H1 (cell line): ENCODE data around the gene ZNF516. TPM values are rescaled to one million over a fixed set of nuclear protein-coding genes. Genes with fewer than 3 reads are reported as not detected.

ENCODE experiments used
- CTCF ChIA-PET: fragments of 300-600 bp; sonication (Branson Sonifier 250); formaldehyde crosslinking; loops from one replicate; lab custom pipeline; 2021; ENCODE audit not compliant: partially characterized antibody; lab: Charles Lee
- POLR2A ChIA-PET: fragments of 300-600 bp; sonication (Branson Sonifier 250); formaldehyde crosslinking; loops from one replicate; lab custom pipeline; 2021; ENCODE audit warnings: inconsistent platforms; ENCODE audit not compliant: partially characterized antibody; lab: Charles Lee
- DNase-seq, 2 experiments: peaks; one replicate each; pipeline versions ENCODE4 v3.0.0 to v3.0.0-alpha.2; 2010 to 2022; ENCODE audit warnings: low spot score in 2 of 2, low read depth in 1 of 2, mixed read lengths in 1 of 2
- FAIRE-seq: peaks from 2 replicates; lab custom pipeline; 2011; peaks lifted over from hg19 to GRCh38; lab: Jason Lieb, UNC
- H2AFZ ChIP-seq: 2 replicates; pipeline ENCODE4 v1.8.1; 2012; ENCODE audit warnings: low read length, inconsistent platforms
- H2AK5ac ChIP-seq: 2 replicates; pipeline ENCODE4 v1.6.1; 2013; ENCODE audit warnings: low read depth, low read length
- H2BK120ac ChIP-seq: replicated peaks from 2 replicates; pipeline ENCODE3; 2013; ENCODE audit warnings: low read depth, low read length, inconsistent platforms
- H2BK12ac ChIP-seq: 2 replicates; pipeline ENCODE4 v1.6.1; 2013; ENCODE audit warnings: low read depth, low read length
- H2BK15ac ChIP-seq: 2 replicates; pipeline ENCODE4 v1.6.1; 2013; ENCODE audit warnings: low read length
- H2BK20ac ChIP-seq: 2 replicates; pipeline ENCODE4 v1.6.1; 2013; ENCODE audit warnings: low read length
- H2BK5ac ChIP-seq: 2 replicates; pipeline ENCODE4 v1.6.1; 2013; ENCODE audit warnings: low read depth, low read length
- H3K14ac ChIP-seq: 2 replicates; pipeline ENCODE4 v1.6.1; 2013; ENCODE audit warnings: inconsistent platforms; ENCODE audit not compliant: insufficient read length
- H3K18ac ChIP-seq: 2 replicates; pipeline ENCODE4 v1.6.1; 2013; ENCODE audit warnings: low read length; ENCODE audit errors: extremely low read depth
- H3K23ac ChIP-seq: 2 replicates; pipeline ENCODE4 v1.6.1; 2013; ENCODE audit warnings: inconsistent platforms; ENCODE audit not compliant: insufficient read length
- H3K23me2 ChIP-seq: 2 replicates; pipeline ENCODE4 v1.6.1; 2013; ENCODE audit warnings: low read depth, low read length
- H3K27ac ChIP-seq: 2 replicates; pipeline ENCODE4 v1.6.1; 2011; ENCODE audit warnings: low read depth, low read length, inconsistent platforms
- H3K27me3 ChIP-seq, 4 experiments: replicated peaks in 1 of 4; 1 replicate in 1 of 4; 2 replicates in 3 of 4; pipeline versions ENCODE4 v1.6.1 to v1.8.1; 2011 to 2013; ENCODE audit warnings: low read length in 3 of 4, mild to moderate bottlenecking in 3 of 4, inconsistent platforms in 2 of 4, mixed read lengths in 2 of 4, moderate library complexity in 1 of 4; ENCODE audit not compliant: control insufficient read depth in 3 of 4, insufficient read depth in 3 of 4; ENCODE audit errors: extremely low read depth in 1 of 4
- H3K36me3 ChIP-seq, 4 experiments: 2 replicates each; pipeline versions ENCODE4 v1.6.1 to v1.8.1; 2011 to 2013; ENCODE audit warnings: mild to moderate bottlenecking in 4 of 4, low read length in 3 of 4, moderate library complexity in 2 of 4, control low read depth in 1 of 4, inconsistent platforms in 1 of 4; ENCODE audit not compliant: insufficient read depth in 4 of 4, control insufficient read depth in 2 of 4
- H3K4ac ChIP-seq: replicated peaks from 2 replicates; pipeline ENCODE3; 2013; ENCODE audit warnings: low read length, low read depth, mixed read lengths, inconsistent platforms; ENCODE audit not compliant: insufficient read length
- H3K4me1 ChIP-seq, 4 experiments: replicated peaks in 1 of 4; 1 replicate in 1 of 4; 2 replicates in 3 of 4; pipeline versions ENCODE4 v1.6.1 to v1.8.1; 2011 to 2013; ENCODE audit warnings: low read length in 3 of 4, inconsistent platforms in 2 of 4, mixed read lengths in 1 of 4; ENCODE audit not compliant: insufficient read depth in 4 of 4, control insufficient read depth in 3 of 4
- H3K4me2 ChIP-seq, 2 experiments: 2 replicates each; pipeline versions ENCODE4 v1.6.1 to v1.8.1; 2011 to 2013; ENCODE audit warnings: low read depth in 2 of 2, low read length in 2 of 2, control low read depth in 1 of 2, inconsistent platforms in 1 of 2, mild to moderate bottlenecking in 1 of 2; ENCODE audit not compliant: insufficient read depth in 1 of 2
- H3K4me3 ChIP-seq, 4 experiments: fragments of 200-600, 300-600 bp in 1 of 4; sonication (generic), shearing (Covaris generic), sonication (Bioruptor Twin) in 1 of 4; 2 replicates each; pipeline versions ENCODE4 v1.5.1 to v1.8.1; 2011 to 2016; ENCODE audit warnings: low read length in 4 of 4, low read depth in 3 of 4, control low read depth in 2 of 4, inconsistent platforms in 2 of 4, mild to moderate bottlenecking in 2 of 4, mixed read lengths in 1 of 4, moderate library complexity in 1 of 4; ENCODE audit not compliant: insufficient read depth in 2 of 4; ENCODE audit errors: extremely low read depth in 1 of 4
- H3K56ac ChIP-seq: replicated peaks from 2 replicates; pipeline ENCODE3; 2013; ENCODE audit warnings: low read depth, mild to moderate bottlenecking, mixed read lengths, low read length, inconsistent platforms; ENCODE audit not compliant: insufficient read length
- H3K79me1 ChIP-seq: 2 replicates; pipeline ENCODE4 v1.6.1; 2013; ENCODE audit warnings: low read depth, low read length, control low read depth
- H3K79me2 ChIP-seq, 2 experiments: 2 replicates each; pipeline versions ENCODE4 v1.6.1 to v1.8.1; 2012 to 2013; ENCODE audit warnings: low read length in 2 of 2, mild to moderate bottlenecking in 2 of 2, inconsistent platforms in 1 of 2; ENCODE audit not compliant: insufficient read depth in 2 of 2, control insufficient read depth in 1 of 2
- H3K9ac ChIP-seq, 4 experiments: replicated peaks in 1 of 4; 1 replicate in 1 of 4; 2 replicates in 3 of 4; pipeline versions ENCODE4 v1.6.1 to v1.8.1; 2011 to 2013; ENCODE audit warnings: low read depth in 3 of 4, low read length in 3 of 4, control low read depth in 2 of 4, mild to moderate bottlenecking in 2 of 4, moderate library complexity in 2 of 4, inconsistent platforms in 1 of 4; ENCODE audit errors: extremely low read depth in 1 of 4
- H3K9me3 ChIP-seq, 2 experiments: 2 replicates each; pipeline versions ENCODE4 v1.6.1 to v1.8.1; 2012 to 2013; ENCODE audit warnings: mild to moderate bottlenecking in 2 of 2, moderate library complexity in 2 of 2, control low read depth in 1 of 2, inconsistent platforms in 1 of 2, low read depth in 1 of 2, low read length in 1 of 2, mixed read lengths in 1 of 2; ENCODE audit not compliant: insufficient read depth in 2 of 2
- H4K20me1 ChIP-seq, 2 experiments: replicated peaks in 1 of 2; 2 replicates each; pipeline versions ENCODE3 to v1.8.1; 2011 to 2013; ENCODE audit warnings: inconsistent platforms in 2 of 2, low read length in 2 of 2, mild to moderate bottlenecking in 1 of 2; ENCODE audit not compliant: insufficient read depth in 2 of 2, control insufficient read depth in 1 of 2
- H4K5ac ChIP-seq: 2 replicates; pipeline ENCODE4 v1.6.1; 2013; ENCODE audit warnings: low read length, low read depth, mixed read lengths, inconsistent platforms; ENCODE audit not compliant: insufficient read length
- H4K8ac ChIP-seq: 2 replicates; pipeline ENCODE4 v1.8.0; 2013; ENCODE audit warnings: mild to moderate bottlenecking, moderate library complexity, low read length, inconsistent platforms; ENCODE audit not compliant: insufficient read depth; ENCODE audit errors: extremely low read depth
- H4K91ac ChIP-seq: replicated peaks from 2 replicates; pipeline ENCODE3; 2013; ENCODE audit warnings: low read length, mixed read lengths, inconsistent platforms; ENCODE audit not compliant: insufficient read length
- HDAC2 ChIP-seq, 2 experiments: fragments of 300-600 bp in 1 of 2; sonication (generic) in 1 of 2; IDR thresholded peaks; 2 replicates each; pipeline ENCODE4 v1.6.1; 2011 to 2012; ENCODE audit warnings: low read depth in 2 of 2, low read length in 2 of 2, mild to moderate bottlenecking in 2 of 2, moderate library complexity in 2 of 2, borderline replicate concordance in 1 of 2, inconsistent platforms in 1 of 2
- JUN ChIP-seq: IDR thresholded peaks from 2 replicates; pipeline ENCODE4 v1.6.1; 2011; ENCODE audit warnings: low read depth, mild to moderate bottlenecking, improper control_type of control experiment, low read length
- KDM4A ChIP-seq: IDR thresholded peaks from one replicate; pipeline ENCODE4 v1.7.1; 2012; ENCODE audit warnings: low read depth, mild to moderate bottlenecking, moderate library complexity, low read length, inconsistent platforms; ENCODE audit not compliant: severe bottlenecking
- SUZ12 ChIP-seq: fragments of 200-600 bp; sonication (generic); IDR thresholded peaks from 2 replicates; pipeline ENCODE4 v1.6.1; 2012; ENCODE audit warnings: mild to moderate bottlenecking, inconsistent platforms, low read length, moderate library complexity, mixed read lengths
- TCF12 ChIP-seq: IDR thresholded peaks from 2 replicates; pipeline ENCODE4 v1.6.1; 2011; ENCODE audit warnings: low read depth, mild to moderate bottlenecking, low read length
- WGBS, 2 experiments: shearing (Covaris generic) in 1 of 2; methylation state at CpG; one replicate each; pipeline versions ENCODE4 v1.1.6 to v1.1.7; 2013 to 2015; ENCODE audit warnings: low lambda C conversion rate in 2 of 2, mixed read lengths in 2 of 2, inconsistent platforms in 1 of 2, low coverage in 1 of 2, missing lambda C conversion rate in 1 of 2; ENCODE audit not compliant: insufficient replicate concordance in 2 of 2, insufficient coverage in 1 of 2, insufficient read length in 1 of 2; ENCODE audit errors: extremely low coverage in 1 of 2, missing lambda C conversion rate in 1 of 2; 5-methylcytosine and 5-hydroxymethylcytosine counted together
- polyA plus RNA-seq, 7 experiments: library from polyadenylated mRNA; depleted of rRNA in 3 of 7; stranded (reverse) in 5 of 7; unstranded in 2 of 7; fragments of >200 nt in 5 of 7; fragments of 200-250 nt in 2 of 7; gene quantifications; 1 replicate in 5 of 7; 2 replicates in 1 of 7; 4 replicates in 1 of 7; pipeline versions ENCODE4 v1.2.1 to v1.2.3, GENCODE V29; 2011 to 2013; ENCODE audit warnings: missing spikeins in 2 of 7, mixed read lengths in 2 of 7
- total RNA-seq: library from RNA; stranded (reverse); fragmentation: NEBNext Ultra II Directional; extraction: Animal tissue kit (Norgen Biotek cat#: 25700); gene quantifications from 2 replicates; pipeline ENCODE4 v1.2.1, GENCODE V29; 2021

ZNF516 gene
- total and polyA plus RNA-seq, 2 of the 8 experiments (the other 6 are each of a cell fraction or from before 2014, with no cell fraction given): 7.3 to 17.0 TPM

- H2BK20ac ChIP-seq: no peak overlapping the region
- 97% methylated on average over 52 of the region's 65 CpGs; no CpG with 5 or more reads in 1 of the 2 experiments for WGBS, 2 experiments
- H4K8ac ChIP-seq: 0 out of 2 replicates have a peak overlapping the region, but pooled peaks have one; percentile 4
- no peak overlapping the region for H2BK120ac ChIP-seq
- peaks cover 0 to 2% of the 10 kb centered on the region in 2 experiments for H4K20me1 ChIP-seq
- no peak overlapping the region for H3K14ac ChIP-seq
- FAIRE-seq (no peak), DNase-seq (no peak)
- H3K18ac ChIP-seq: no peak overlapping the region
- no peak overlapping the region for H4K5ac ChIP-seq
- peaks cover 0 to 23% (median 8%) of the 10 kb centered on the region in 4 experiments; a peak in 6 of 8 replicates for H3K36me3 ChIP-seq
- no peak overlapping the region for H3K27ac ChIP-seq
- no peaks in the 10 kb centered on the region for H3K27me3 ChIP-seq
- H2BK15ac ChIP-seq: no peak overlapping the region
- no peak overlapping the region for H2BK5ac ChIP-seq
- H3K4ac ChIP-seq: no peak overlapping the region
- H2AFZ ChIP-seq: no peak overlapping the region
- H3K4me2 ChIP-seq: no peak overlapping the region
- no peaks in the 10 kb centered on the region; a peak in 1 of 7 replicates for H3K4me1 ChIP-seq
- no peak overlapping the region for H2BK12ac ChIP-seq
- H3K9me3 ChIP-seq: no peaks in the 10 kb centered on the region
- peaks cover 0 to 13% of the 10 kb centered on the region in 2 experiments; a peak in 1 of 4 replicates for H3K79me2 ChIP-seq
- H3K23me2 ChIP-seq: no peaks in the 10 kb centered on the region
- H2AK5ac ChIP-seq: no peak overlapping the region
- no peak overlapping the region for H3K4me3 ChIP-seq
- no peak overlapping the region for H3K23ac ChIP-seq
- H4K91ac ChIP-seq: no peak overlapping the region
- H3K79me1 ChIP-seq: peaks cover 8% of the 10 kb centered on the region; the same call in 1 of the 2 replicates
- ChIA-PET POLR2A (no interaction called here), CTCF (interaction anchor here (1.0 to 2.8 kb wide), 4 partner anchors 10 to 216 kb away, joined by 3 to 13 read pairs (median 4); no protein-coding TSS in a partner anchor)
- H3K56ac ChIP-seq: no peak overlapping the region
- no peak overlapping the region for H3K9ac ChIP-seq
- TF ChIP-seq KDM4A: no peak
- no peak for TF ChIP-seq HDAC2 (IDR thresholded peaks at IDR 0.05; ENCODE audit: borderline replicate concordance in 1 of 2, low read depth in 2 of 2, low read length in 2 of 2)
- no peak for TF ChIP-seq SUZ12
- TF ChIP-seq TCF12: no peak
- no peak for TF ChIP-seq JUN
- TF ChIP-seq, all 59 proteins: peak for 0
These were observed 53.2 kb downstream of the ZNF516 start for GRCh38 chr18:76441668-76442412.
